Activated T-cell treated with anti-CD3 and anti-CD28 coated beads, Interleukin-2, amount 50 U/mL, for 72 hours (primary cell): Measurements from ENCODE around the gene CD14. TPM values are rescaled to one million over a fixed set of nuclear protein-coding genes. Genes with fewer than 3 reads are reported as not detected.
"Not testable (repeated sequence)": the region's sequence is repeated elsewhere in the genome, so short reads cannot be mapped to it uniquely, and the experiment has no call there.

Experiments
- ATAC-seq, 2 donors: fragments of 150-1000 bp; cut with Tn5 transposase; replicated peaks in 1 of 2; 2 replicates each; pipeline ENCODE4 v1.10.0; 2021; ENCODE audit warnings: moderate library complexity in 2 of 2, mild to moderate bottlenecking in 1 of 2
- DNase-seq, 2 donors: peaks; one replicate each; pipeline ENCODE4 v3.0.0; 2021 to 2022; ENCODE audit warnings: mixed read lengths in 1 of 2
- H3K27ac Mint-ChIP-seq: one replicate; pipeline ENCODE4 v1.8.0; 2022; ENCODE audit warnings: mild to moderate bottlenecking, moderate library complexity, mixed read lengths
- H3K27me3 Mint-ChIP-seq: one replicate; pipeline ENCODE4 v1.8.0; 2022; ENCODE audit warnings: low read depth, mixed read lengths
- H3K36me3 Mint-ChIP-seq, 2 donors: one replicate each; pipeline ENCODE4 v1.8.0; 2022; ENCODE audit warnings: mixed read lengths in 2 of 2, mild to moderate bottlenecking in 1 of 2; ENCODE audit not compliant: insufficient read depth in 2 of 2
- H3K4me1 Mint-ChIP-seq: one replicate; pipeline ENCODE4 v1.8.0; 2022; ENCODE audit warnings: low read depth, mixed read lengths
- H3K4me3 Mint-ChIP-seq, 2 donors: one replicate each; pipeline ENCODE4 v1.8.0; 2022; ENCODE audit warnings: mild to moderate bottlenecking in 2 of 2, mixed read lengths in 2 of 2, moderate library complexity in 2 of 2
- H3K9me3 Mint-ChIP-seq, 2 donors: one replicate each; pipeline ENCODE4 v1.8.0; 2022; ENCODE audit warnings: mixed read lengths in 2 of 2
- total RNA-seq, 2 donors: library from RNA; stranded (reverse); gene quantifications; one replicate each; pipeline ENCODE4 v1.2.3, GENCODE V29; 2022

CD14 gene
- total RNA-seq, 2 donors from 2014 or later: 0.41 TPM; not detected in 1

GRCh38 chr5:140631036-140631417 lies 1.9 kb downstream of the CD14 start:
- peak overlapping the region; percentile 8 to 33 for H3K4me3 Mint-ChIP-seq
- H3K9me3 Mint-ChIP-seq: peaks cover 6% of the 10 kb centered on the region in 2 donors
- peaks cover 32% of the 10 kb centered on the region for H3K27me3 Mint-ChIP-seq
- H3K4me1 Mint-ChIP-seq: peaks cover 39% of the 10 kb centered on the region
- ATAC-seq (no peak), DNase-seq (no peak)
- peaks cover 4 to 9% of the 10 kb centered on the region in 2 donors for H3K36me3 Mint-ChIP-seq
- no peak overlapping the region for H3K27ac Mint-ChIP-seq

- H3K9me3 Mint-ChIP-seq: peaks cover 6% of the 10 kb centered on the region in 2 donors
- peaks cover 32% of the 10 kb centered on the region for H3K27me3 Mint-ChIP-seq
- peaks cover 35% of the 10 kb centered on the region for H3K4me1 Mint-ChIP-seq
- ATAC-seq (no peak), DNase-seq (no peak)
- peaks cover 4 to 9% of the 10 kb centered on the region in 2 donors for H3K36me3 Mint-ChIP-seq
- H3K4me3 Mint-ChIP-seq: peak overlapping the region in 1 of 2 donors; percentile 33
- no peak overlapping the region for H3K27ac Mint-ChIP-seq
Observed at GRCh38 chr5:140630292-140631035, 2.5 kb downstream of the CD14 start.

DNA sequence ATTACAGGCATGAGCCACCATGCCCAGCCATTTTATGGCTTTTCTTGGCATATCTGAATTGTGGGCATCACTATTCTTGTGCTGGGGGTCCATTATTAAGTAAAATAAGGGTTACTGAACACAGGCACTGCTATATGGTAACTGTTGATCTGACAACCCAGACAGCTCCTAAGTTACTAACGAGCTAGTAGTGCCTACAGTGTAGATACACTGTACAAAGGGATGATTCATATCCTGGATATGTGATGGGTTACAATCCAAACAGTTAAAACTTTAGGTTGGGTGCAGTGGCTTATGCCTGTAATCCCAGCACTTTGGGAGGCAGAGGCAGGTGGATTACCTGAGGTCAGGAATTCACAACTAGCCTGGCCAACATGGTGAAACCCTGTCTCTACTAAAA lies 4.3 kb downstream of the CD14 start:
- H3K27ac Mint-ChIP-seq: no peak overlapping the region
- H3K9me3 Mint-ChIP-seq: peaks cover 6% of the 10 kb centered on the region in 2 donors

DNA sequence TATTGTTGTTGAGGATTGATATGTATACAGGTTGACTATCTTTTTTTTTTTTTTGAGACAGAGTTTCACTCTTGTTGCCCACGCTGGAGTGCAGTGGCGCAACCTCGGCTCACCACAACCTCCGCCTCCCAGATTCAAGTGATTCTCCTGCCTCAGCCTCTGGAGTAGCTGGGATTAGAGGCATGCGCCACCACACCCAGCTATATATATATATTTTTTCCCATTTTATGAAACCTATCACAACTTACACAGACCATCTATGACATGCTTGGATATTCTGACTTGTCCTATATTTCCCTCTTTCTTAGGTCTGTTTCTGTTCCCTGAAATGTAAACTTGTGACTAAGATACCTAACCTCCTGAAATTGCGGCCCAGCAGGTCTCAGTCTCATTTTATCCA lies 5.0 kb downstream of the CD14 start:
- H3K9me3 Mint-ChIP-seq: peaks cover 6% of the 10 kb centered on the region in 2 donors
- ATAC-seq (no peak), DNase-seq (no peak)
- H3K27me3 Mint-ChIP-seq: peaks cover 21% of the 10 kb centered on the region
- H3K27ac Mint-ChIP-seq: no peak overlapping the region
- H3K4me1 Mint-ChIP-seq: peaks cover 13% of the 10 kb centered on the region
- H3K36me3 Mint-ChIP-seq: peaks cover 4 to 9% of the 10 kb centered on the region in 2 donors
- no peak overlapping the region for H3K4me3 Mint-ChIP-seq

More for the DNA sequence above, 4.3 kb downstream of the CD14 start:
- DNase-seq (no peak), ATAC-seq (no peak)
- H3K4me3 Mint-ChIP-seq: no peak overlapping the region
- H3K27me3 Mint-ChIP-seq: peaks cover 26% of the 10 kb centered on the region
- H3K36me3 Mint-ChIP-seq: peaks cover 4 to 9% of the 10 kb centered on the region in 2 donors
- peaks cover 19% of the 10 kb centered on the region for H3K4me1 Mint-ChIP-seq

- H3K9me3 Mint-ChIP-seq, DNase-seq, H3K4me1 Mint-ChIP-seq, H3K36me3 Mint-ChIP-seq, H3K27me3 Mint-ChIP-seq, H3K4me3 Mint-ChIP-seq, H3K27ac Mint-ChIP-seq, ATAC-seq: not testable (repeated sequence)
Observed at GRCh38 chr5:140624886-140625285, 8.1 kb downstream of the CD14 start.

DNA sequence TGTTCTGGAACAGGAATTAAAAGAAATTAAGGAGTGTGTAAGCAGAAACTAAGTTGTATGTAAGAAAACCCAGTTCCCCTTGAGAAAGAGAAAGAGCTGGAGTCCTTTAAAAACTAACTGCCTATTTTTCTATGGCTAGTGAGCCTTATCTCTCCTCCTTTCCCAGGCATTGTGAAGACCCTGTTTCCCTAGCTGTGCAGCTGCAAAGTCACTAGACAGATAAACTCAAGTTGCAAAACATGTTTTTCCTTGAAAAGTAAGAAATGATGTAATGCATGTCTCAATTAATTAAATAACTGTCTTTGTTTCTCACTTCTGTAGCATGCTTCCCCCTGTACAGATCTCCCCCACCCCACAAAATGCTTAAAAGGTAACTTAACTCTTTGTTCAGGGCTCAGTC lies 9.9 kb downstream of the CD14 start:
- H3K27me3 Mint-ChIP-seq, H3K9me3 Mint-ChIP-seq, H3K36me3 Mint-ChIP-seq, H3K4me3 Mint-ChIP-seq, H3K4me1 Mint-ChIP-seq, H3K27ac Mint-ChIP-seq, DNase-seq, ATAC-seq: not testable (repeated sequence)

- Mint-ChIP-seq H3K36me3 (peaks cover 0 to under 1% of the 10 kb centered on the region in 2 donors), H3K4me1 (no peaks in the 10 kb centered on the region), H3K9me3 (peaks cover 3% of the 10 kb centered on the region in 2 donors), H3K27me3 (peaks cover 6% of the 10 kb centered on the region), H3K27ac (no peak overlapping the region), H3K4me3 (no peak overlapping the region)
- DNase-seq (no peak), ATAC-seq (no peak)
Observed at GRCh38 chr5:140622301-140622700, 10.7 kb downstream of the CD14 start.

- H3K27ac Mint-ChIP-seq: no peak overlapping the region
- no peaks in the 10 kb centered on the region for H3K9me3 Mint-ChIP-seq
- DNase-seq: no peak
- no peak for ATAC-seq
- no peaks in the 10 kb centered on the region for H3K36me3 Mint-ChIP-seq
- no peak overlapping the region for H3K4me3 Mint-ChIP-seq
- peaks cover 11% of the 10 kb centered on the region for H3K4me1 Mint-ChIP-seq
- H3K27me3 Mint-ChIP-seq: peaks cover 5% of the 10 kb centered on the region
Observed at GRCh38 chr5:140611020-140611521, 21.9 kb downstream of the CD14 start.

- no peaks in the 10 kb centered on the region for H3K36me3 Mint-ChIP-seq
- no peak for ATAC-seq
- H3K27ac Mint-ChIP-seq: no peak overlapping the region
- no peaks in the 10 kb centered on the region for H3K9me3 Mint-ChIP-seq
- H3K4me1 Mint-ChIP-seq: peaks cover 11% of the 10 kb centered on the region
- H3K4me3 Mint-ChIP-seq: no peak overlapping the region
- DNase-seq: no peak
- H3K27me3 Mint-ChIP-seq: peaks cover 5% of the 10 kb centered on the region
Observed at GRCh38 chr5:140609126-140609525, 23.8 kb downstream of the CD14 start.

DNA sequence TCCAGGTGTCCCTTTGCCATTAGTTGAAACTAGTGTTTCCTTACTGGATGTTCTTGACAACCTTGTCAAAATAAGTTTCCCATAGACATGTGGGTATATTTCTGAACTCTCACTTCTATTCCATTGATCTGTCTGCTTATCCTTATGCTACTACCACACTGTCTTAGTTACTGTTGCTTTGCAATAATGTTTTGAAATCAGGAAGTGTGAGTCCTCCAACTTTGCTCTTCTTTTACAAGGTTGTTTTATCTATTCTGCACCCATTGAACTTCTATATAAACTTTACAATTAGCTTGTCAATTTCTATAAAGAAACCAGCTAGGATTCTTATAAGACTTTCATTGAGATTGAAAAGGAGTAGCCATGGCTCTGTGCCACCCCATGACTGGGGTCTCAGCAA lies 24.3 kb downstream of the CD14 start:
- ATAC-seq (no peak), DNase-seq (no peak)
- H3K4me3 Mint-ChIP-seq: no peak overlapping the region
- no peak overlapping the region for H3K27ac Mint-ChIP-seq
- H3K27me3 Mint-ChIP-seq: peaks cover 5% of the 10 kb centered on the region
- no peaks in the 10 kb centered on the region for H3K36me3 Mint-ChIP-seq
- peaks cover 11% of the 10 kb centered on the region for H3K4me1 Mint-ChIP-seq
- H3K9me3 Mint-ChIP-seq: no peaks in the 10 kb centered on the region

- no peaks in the 10 kb centered on the region for H3K36me3 Mint-ChIP-seq
- no peaks in the 10 kb centered on the region for H3K27me3 Mint-ChIP-seq
Observed at GRCh38 chr5:140607031-140607430, 25.9 kb downstream of the CD14 start.

DNA sequence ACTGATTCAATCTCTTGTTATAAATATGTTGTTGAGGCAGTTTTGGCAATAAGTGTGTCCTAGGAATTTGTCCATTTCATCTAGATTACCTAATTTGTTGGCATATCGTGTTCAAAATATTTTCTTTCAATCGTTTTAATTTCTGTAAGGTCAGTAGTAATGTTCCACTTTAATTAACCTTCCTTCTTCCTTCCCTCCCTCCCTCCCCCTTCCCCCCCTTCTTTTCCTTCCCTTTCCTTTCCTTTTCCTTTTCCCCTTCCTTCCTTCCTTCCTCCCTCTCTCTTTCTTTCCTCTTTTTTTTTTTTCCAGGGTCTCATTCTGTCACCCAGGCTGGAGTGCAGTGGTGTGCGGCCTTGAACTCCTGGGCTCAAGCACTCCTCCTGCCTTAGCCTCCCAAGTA lies 27.1 kb downstream of the CD14 start:
- H3K4me3 Mint-ChIP-seq: no peak overlapping the region
- no peaks in the 10 kb centered on the region for H3K36me3 Mint-ChIP-seq
- DNase-seq: no peak
- H3K27me3 Mint-ChIP-seq: no peaks in the 10 kb centered on the region
- H3K4me1 Mint-ChIP-seq: no peaks in the 10 kb centered on the region
- no peak for ATAC-seq
- H3K27ac Mint-ChIP-seq: no peak overlapping the region
- H3K9me3 Mint-ChIP-seq: no peaks in the 10 kb centered on the region

More at GRCh38 chr5:140607031-140607430, 25.9 kb downstream of the CD14 start:
- no peak overlapping the region for H3K4me3 Mint-ChIP-seq
- no peaks in the 10 kb centered on the region for H3K9me3 Mint-ChIP-seq
- H3K4me1 Mint-ChIP-seq: peaks cover 8% of the 10 kb centered on the region
- H3K27ac Mint-ChIP-seq: no peak overlapping the region
- ATAC-seq (no peak), DNase-seq (no peak)

DNA sequence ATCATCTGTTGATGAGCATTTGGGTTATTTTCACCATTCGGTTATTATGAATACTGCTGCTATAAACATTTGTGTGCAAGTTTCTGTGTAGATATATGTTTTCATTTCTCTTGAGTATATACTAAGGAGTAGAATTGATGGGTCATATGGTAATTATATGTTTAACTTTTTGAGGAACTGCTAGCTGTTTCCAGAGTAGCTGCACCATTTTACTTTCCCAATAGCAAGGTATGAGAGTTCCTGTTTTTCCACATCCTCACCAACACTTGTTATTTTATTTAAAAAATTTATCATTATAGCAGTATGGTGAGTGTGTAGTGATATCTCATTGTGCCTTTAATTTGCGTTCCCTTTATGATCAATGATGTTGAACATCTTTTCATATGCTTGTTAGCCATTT lies 29.2 kb downstream of the CD14 start:
- Mint-ChIP-seq H3K9me3 (no peaks in the 10 kb centered on the region), H3K4me3 (no peak overlapping the region), H3K4me1 (no peaks in the 10 kb centered on the region), H3K27ac (no peak overlapping the region), H3K36me3 (no peaks in the 10 kb centered on the region), H3K27me3 (no peaks in the 10 kb centered on the region)
- ATAC-seq (no peak), DNase-seq (no peak)

- H3K4me3 Mint-ChIP-seq, H3K36me3 Mint-ChIP-seq, H3K4me1 Mint-ChIP-seq, DNase-seq, H3K27me3 Mint-ChIP-seq, H3K9me3 Mint-ChIP-seq, H3K27ac Mint-ChIP-seq, ATAC-seq: not testable (repeated sequence)
Observed at GRCh38 chr5:140603446-140603698, 29.6 kb downstream of the CD14 start.
